ENCODE measurements around the gene LAMA5. TPM values are rescaled to one million over a fixed set of nuclear protein-coding genes. Genes with fewer than 3 reads are reported as not detected.

LAMA5 gene
- total RNA-seq, 2 experiments from 2014 or later = 53.3 to 162 TPM

- intact Hi-C loops (cut with micrococcal nuclease; ENCODE audit: unreplicated experiment) = loop anchor here (5.0 kb wide), 1 partner anchor 52 kb away; no protein-coding TSS in a partner anchor
- peaks cover 62% of the 10 kb centered on the region for H3K36me3 ChIP-seq (ENCODE audit: insufficient read depth, low read length)
- no peaks in the 10 kb centered on the region for H3K9me2 ChIP-seq (ENCODE audit: insufficient read depth, low read length)
- H3K27ac ChIP-seq (ENCODE audit: low read depth, low read length, poor library complexity, severe bottlenecking) = peak overlapping the region; percentile 72
- peak; percentile 29 for DNase-seq (ENCODE audit: low spot score)
- BruUV-seq (replicated peaks) = no TSS peak
- TF ChIP-seq EZH2phosphoT487 (IDR thresholded peaks at IDR 0.05; ENCODE audit: borderline replicate concordance, low read depth, low read length) (no peak), CTCF (conservative IDR thresholded peaks at IDR 0.05; ENCODE audit: low read length) (peak; percentile 55)
- H3K4me3 ChIP-seq (ENCODE audit: low read depth, low read length, poor library complexity, severe bottlenecking) = peak overlapping the region; percentile 100
- CTCF ChIA-PET (ENCODE audit: unreplicated experiment) = no interaction called here
- peaks cover 32% of the 10 kb centered on the region for H3K4me1 ChIP-seq (ENCODE audit: insufficient read depth, low read length, poor library complexity, severe bottlenecking)
- H4K20me1 ChIP-seq (ENCODE audit: insufficient read depth, low read length) = peaks cover 25% of the 10 kb centered on the region
- peaks cover 51% of the 10 kb centered on the region for H3K79me2 ChIP-seq (ENCODE audit: insufficient read depth, low read depth, low read length)
- H2AFZ ChIP-seq (ENCODE audit: low read length) = no peak overlapping the region
- no peaks in the 10 kb centered on the region for H3K9me3 ChIP-seq (ENCODE audit: low read length)
- POLR2A ChIA-PET = interaction anchor here (1.0 kb wide), 1 partner anchor 10 kb away, joined by 4 read pairs; no protein-coding TSS in a partner anchor
- peak overlapping the region; percentile 95 for H3K4me2 ChIP-seq (ENCODE audit: low read length)
Measured at GRCh38 chr20:62388839-62389600, 21.9 kb upstream of the LAMA5 start.

- peak overlapping the region; percentile 100 for H3K4me3 ChIP-seq (ENCODE audit: low read depth, low read length, poor library complexity, severe bottlenecking)
- no peak overlapping the region for H2AFZ ChIP-seq (ENCODE audit: low read length)
- intact Hi-C loops (cut with micrococcal nuclease; ENCODE audit: unreplicated experiment) = loop anchor here (2.0 to 5.0 kb wide), 2 partner anchors 19 to 51 kb away; partner anchors contain the start of gene CABLES2
- no peaks in the 10 kb centered on the region for H3K9me2 ChIP-seq (ENCODE audit: insufficient read depth, low read length)
- peak overlapping the region; percentile 95 for H3K4me2 ChIP-seq (ENCODE audit: low read length)
- H3K9me3 ChIP-seq (ENCODE audit: low read length) = no peaks in the 10 kb centered on the region
- DNase-seq (ENCODE audit: low spot score) = no peak
- TF ChIP-seq EZH2phosphoT487 (IDR thresholded peaks at IDR 0.05; ENCODE audit: borderline replicate concordance, low read depth, low read length) (no peak), CTCF (conservative IDR thresholded peaks at IDR 0.05; ENCODE audit: low read length) (no peak)
- peak overlapping the region; percentile 72 for H3K27ac ChIP-seq (ENCODE audit: low read depth, low read length, poor library complexity, severe bottlenecking)
- ChIA-PET CTCF (ENCODE audit: unreplicated experiment) (interaction anchor here (0.7 kb wide), 1 partner anchor 29 kb away, joined by 3 read pairs; no protein-coding TSS in a partner anchor), POLR2A (interaction anchor here (0.6 kb wide), 1 partner anchor 191 kb away, joined by 3 read pairs; no protein-coding TSS in a partner anchor)
- H4K20me1 ChIP-seq (ENCODE audit: insufficient read depth, low read length) = peaks cover 25% of the 10 kb centered on the region
- peaks cover 36% of the 10 kb centered on the region for H3K4me1 ChIP-seq (ENCODE audit: insufficient read depth, low read length, poor library complexity, severe bottlenecking)
- peaks cover 51% of the 10 kb centered on the region for H3K79me2 ChIP-seq (ENCODE audit: insufficient read depth, low read depth, low read length)
- BruUV-seq (replicated peaks) = no TSS peak
- H3K36me3 ChIP-seq (ENCODE audit: insufficient read depth, low read length) = peaks cover 60% of the 10 kb centered on the region
Measured at GRCh38 chr20:62387933-62388635, 21.0 kb upstream of the LAMA5 start.

Data from OCI-LY7 (cell line).